ENCODE measurements around the gene FAAP20.

Gene FAAP20

DNA sequence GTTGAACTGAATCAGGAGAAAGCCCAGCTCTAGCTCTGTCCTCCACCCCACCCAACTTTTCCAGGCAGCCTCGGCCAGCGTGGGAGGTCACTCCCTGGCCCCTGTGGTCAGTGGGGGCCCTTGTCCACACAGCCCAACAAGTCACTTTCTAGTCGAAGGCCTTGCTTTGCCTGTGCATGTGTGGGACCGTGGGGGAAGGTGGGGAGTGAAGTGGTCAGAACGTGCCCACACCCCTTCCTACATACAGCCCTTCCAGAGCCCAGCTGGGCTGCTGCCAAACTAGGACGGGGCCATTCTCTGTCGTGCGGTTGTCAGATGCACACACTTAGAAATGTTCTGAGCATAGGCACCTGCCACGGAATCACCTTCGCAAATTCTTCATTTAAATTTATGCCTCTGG, 18.0 kb downstream of the FAAP20 start:
- DNase-seq: no peak

DNA sequence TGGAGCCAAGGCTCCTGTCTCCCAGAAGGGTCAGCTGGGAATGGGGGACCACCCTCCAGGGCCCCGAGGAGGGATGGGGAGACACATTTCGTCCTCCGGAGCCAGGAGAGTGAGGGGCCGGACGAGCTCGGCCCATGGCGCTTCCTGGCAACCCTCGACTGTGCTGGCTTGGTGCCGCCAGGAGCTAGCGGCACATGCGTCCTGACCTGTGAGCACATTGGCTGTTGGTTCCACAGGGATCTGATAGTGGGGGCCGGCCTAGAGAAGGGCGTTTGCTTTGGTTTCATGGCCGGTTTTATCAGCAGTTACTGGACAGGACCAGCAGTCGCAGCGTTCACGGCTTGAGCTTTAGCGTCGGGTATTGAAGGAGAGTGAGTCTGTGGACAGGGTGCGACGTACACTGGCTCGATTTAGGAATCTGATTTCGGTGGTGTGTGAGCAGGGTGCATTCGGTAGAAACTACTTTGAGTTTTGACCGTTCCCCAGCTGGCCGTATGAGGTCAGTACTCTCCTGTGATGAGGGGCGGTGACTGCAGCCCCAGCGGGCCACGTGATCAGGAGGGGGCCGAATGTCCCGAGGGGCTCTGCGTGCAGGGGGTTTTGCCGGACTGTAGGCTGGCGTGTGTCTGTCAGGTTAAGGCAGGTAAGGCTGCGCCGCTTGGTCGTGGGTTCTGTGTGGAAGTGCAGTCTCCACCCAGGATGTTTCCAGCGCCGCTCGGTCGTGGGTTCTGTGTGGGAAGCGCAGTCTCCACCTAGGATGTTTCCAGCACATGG, 18.7 kb downstream of the FAAP20 start:
- DNase-seq: no peak

DNA sequence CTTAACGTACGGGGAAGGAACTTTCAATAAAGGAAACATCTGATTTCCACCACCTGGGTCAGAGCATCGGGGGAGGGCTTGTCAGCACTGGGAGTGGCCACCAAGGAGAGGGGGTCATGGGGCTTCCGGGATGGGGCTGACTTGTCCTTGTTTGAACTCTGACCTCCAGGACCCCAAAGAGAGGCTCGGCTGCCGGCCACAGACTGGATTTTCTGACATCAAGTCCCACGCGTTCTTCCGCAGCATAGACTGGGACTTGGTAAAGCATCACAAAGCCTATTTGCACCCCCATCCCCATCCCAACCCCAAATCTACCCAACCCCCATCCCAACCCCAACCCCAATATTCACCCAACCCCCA, 19.5 kb downstream of the FAAP20 start:
- DNase-seq: no peak

DNA sequence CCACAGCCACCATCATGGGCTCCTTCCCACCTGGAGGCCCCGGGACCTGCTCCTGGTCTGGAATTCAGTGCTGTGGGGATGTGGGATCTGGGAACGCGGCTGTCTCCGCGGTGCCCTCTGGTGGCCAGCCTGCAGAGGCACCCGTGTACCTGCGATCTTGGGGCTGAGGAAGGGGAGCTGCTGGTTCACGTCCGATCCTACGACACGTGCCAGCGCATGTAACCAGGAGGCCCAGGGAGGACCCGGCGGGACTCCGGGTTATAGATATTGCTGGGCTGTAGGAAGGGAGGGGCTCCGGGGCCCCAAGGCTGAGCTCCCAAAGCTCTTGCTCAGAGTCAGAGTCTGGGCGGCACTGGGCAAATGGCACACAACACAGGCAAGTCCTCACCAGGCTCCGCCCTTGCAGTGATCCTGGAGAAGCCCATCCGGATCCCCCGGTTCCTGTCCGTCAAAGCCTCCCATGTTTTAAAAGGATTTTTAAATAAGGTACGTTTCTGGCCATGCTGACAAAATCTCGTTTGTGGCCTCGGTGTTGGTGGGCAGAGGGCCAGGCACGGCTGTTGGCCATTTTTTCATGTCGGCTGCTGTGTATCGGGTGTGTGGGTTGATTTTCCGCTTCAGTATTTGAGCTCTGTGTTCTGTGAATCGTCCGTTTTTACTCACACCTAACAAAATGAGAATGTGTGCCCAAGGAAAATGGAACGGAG, 20.1 kb downstream of the FAAP20 start:
- no peak for DNase-seq

DNA sequence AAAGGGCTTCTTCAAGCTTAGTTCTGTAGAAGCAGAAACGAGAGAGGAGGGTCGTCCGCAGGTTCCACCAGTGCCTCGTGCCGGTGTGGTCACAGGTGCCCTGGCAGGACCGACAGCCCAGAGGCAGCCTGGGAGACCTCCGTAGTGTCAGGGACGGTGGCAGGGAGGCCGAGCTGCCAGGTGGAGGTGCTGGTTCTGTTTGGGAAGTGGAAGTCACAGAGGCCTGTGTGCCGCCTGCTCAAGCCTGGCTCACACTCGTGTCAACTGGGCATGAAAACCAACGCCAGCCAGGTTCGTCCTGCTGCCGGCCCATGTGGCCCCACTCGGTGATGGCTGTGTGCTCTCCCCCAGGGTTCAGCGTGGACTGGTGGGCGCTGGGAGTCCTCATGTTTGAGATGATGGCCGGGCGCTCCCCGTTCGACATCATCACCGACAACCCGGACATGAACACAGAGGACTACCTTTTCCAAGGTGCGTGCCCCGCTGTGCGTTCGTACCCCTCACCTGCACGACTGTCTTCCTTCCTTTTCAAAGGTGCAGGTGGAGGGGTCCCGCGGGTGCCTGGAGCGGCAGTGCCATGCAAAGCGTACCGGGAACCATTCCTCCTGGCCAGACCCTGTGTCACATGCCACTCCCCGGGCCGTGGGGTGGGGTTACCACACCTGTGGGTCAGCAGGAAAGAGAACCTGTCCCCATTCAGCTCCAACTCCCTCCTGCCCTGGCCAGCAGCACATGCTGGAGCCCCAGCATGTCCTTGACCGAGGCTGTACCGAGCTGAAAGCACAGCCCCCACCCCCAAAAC, 20.8 kb downstream of the FAAP20 start:
- DNase-seq: no peak

DNA sequence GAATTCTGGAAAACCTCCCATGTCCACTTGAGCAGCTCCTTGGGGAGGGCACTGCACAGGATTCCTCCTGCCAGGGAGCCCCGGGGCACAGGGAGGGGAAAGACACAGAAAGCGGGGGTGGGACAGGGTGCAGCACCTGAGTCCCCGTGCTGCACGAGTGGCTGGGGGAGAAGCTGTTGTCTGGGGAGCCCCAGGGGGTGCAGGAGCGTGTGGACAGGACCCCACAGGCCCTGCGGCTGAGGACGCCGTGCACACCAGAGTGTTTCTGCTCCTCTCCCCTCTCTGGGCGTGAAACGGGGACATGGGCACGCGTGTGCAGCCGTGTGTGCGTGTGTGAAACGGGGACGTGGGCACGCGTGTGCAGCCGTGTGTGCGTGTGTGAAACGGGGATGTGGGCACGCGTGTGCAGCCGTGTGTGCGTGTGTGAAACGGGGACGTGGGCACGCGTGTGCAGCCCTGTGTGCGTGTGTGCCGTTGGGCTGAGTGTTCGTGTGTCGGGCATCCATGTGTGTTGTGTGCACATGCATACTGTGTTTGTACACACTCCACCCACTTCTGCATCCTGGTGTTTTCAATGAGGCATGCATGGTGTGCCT, 21.9 kb downstream of the FAAP20 start:
- DNase-seq: no peak

DNA sequence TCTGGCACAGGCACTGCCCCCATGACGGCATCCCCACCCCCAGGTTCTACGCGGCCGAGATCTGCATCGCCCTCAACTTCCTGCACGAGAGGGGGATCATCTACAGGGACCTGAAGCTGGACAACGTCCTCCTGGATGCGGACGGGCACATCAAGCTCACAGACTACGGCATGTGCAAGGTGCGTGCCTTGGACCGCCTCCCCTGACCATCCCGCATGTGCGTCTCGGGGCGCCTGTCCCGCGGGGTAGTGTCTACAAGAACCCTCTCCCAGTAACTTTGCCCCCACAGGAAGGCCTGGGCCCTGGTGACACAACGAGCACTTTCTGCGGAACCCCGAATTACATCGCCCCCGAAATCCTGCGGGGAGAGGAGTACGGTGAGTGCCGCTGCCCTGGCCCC, 22.6 kb downstream of the FAAP20 start:
- no peak for DNase-seq

DNA sequence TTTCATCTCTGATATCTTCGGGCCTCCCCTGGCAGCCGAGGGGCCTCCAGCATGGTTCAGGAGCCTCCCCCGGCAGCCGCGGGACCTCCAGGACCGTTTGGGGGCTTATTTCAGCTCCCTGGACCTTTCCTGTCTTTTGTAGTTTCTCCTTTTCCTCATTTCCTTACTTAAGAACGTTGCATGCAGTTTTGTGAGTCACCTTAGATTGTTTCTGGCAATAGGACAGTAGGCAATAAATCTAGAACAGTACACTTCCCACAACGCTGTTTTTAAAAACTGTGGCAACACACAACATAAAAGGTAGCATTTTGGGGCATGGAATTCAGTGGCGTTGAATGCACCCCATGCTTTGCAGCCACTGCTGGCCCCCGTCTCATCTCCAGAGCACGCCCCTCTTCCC, 24.4 kb downstream of the FAAP20 start:
- DNase-seq: no peak

DNA sequence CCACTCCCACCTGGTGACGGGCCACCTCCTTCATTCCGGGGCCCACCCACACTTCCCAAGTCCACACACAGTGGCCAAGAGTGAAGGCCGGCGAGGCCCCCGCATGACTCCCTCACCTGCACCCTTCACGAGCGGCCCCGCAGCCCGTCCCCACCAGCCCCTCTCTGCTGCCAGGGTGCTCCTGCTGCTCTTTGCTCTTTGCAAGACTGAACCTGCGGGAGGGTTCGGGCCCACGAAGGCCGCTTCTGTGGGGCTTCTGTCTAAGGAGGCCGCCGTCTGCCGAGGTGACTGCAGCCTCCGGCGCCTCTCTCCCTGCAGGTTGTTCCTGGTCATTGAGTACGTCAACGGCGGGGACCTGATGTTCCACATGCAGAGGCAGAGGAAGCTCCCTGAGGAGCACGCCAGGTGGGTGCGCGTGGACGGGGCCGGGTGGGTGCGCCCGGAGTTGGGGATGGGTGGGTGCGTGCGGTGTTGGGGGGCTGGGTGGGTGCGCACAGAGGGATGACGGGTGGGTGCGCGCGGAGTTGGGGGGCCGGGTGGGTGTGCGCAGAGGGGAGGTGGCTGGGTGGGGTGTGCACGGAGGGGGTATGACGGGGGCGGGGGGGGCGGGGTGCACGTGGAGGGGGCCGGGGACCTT, 25.3 kb downstream of the FAAP20 start:
- no peak for DNase-seq

DNA sequence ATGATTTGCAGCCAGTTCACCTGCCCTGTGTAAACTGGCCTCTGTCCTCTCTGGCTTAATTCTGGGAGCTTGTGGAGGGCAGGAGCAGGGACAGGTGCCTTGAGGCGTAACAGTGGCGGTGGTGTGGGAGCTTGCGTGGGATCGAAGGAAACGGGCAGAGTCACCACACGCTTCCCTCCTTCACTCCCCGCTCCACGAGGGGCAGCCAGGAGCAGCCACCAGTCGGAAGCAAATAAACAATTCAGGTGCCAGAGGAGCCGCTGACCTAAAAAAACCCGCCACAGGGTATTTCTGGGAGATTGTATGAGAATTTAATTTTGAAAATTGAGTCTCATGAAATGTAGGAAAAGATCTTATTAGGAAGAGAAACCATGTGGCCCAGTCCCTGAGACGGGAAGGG, 26.0 kb downstream of the FAAP20 start:
- no peak for DNase-seq

DNA sequence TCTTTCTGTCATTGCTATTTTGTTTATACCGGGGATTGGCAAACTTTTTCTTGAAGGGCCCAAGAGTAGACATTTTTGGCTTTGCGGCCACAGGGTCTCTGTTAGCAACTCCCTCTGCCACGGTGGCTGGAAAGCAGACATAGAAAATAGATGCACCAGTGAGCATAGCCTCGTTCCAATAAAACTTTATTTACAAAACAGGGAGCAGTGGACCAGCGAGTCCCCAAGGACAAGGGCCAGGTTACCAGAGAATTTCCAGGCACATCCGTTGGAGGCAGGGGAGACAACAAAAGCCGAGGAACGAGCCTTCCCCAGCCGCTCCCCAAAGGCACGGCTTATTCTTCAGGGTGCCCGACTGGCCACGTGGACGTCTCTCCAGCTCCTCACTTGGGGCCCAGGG, 26.5 kb downstream of the FAAP20 start:
- DNase-seq: no peak

DNA sequence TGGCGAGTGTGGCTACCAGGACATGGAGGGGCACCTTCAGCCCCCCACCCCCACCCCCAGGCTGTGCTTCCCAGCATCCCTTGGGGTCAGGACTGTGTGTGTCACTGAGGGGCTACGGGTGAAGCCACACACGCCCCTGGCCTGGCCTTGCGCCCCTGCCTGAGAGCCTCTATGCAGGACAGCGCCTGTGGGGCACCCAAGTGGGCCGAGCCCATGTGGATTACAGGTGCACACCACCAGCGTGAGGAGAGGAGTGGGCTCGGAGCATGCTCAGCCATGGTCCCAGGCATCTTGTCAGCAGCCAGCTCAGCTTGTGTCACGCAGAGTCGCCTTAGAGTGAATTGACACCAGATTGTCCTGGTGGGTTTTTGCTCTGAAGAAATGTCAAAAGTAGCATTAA, 27.9 kb downstream of the FAAP20 start:
- DNase-seq: no peak

DNA sequence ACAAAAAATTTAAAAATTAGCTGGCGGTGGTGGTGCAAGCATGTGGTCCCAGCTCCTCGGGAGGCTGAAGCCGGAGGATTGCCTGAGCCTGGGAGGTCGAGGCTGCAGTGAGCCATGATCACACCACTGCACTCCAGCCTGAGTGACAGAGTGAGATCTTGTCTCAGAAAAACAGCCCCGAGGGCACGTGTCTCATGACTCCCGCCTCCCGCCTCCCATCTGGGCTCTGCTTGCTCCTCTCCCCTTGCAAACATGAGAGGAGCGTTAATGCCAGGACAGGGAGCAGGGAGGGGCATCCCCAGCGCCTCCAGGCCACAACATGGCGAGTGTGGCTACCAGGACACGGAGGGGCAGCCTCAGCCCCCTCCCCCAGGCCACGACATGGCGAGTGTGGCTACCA, 28.3 kb downstream of the FAAP20 start:
- DNase-seq: no peak

DNA sequence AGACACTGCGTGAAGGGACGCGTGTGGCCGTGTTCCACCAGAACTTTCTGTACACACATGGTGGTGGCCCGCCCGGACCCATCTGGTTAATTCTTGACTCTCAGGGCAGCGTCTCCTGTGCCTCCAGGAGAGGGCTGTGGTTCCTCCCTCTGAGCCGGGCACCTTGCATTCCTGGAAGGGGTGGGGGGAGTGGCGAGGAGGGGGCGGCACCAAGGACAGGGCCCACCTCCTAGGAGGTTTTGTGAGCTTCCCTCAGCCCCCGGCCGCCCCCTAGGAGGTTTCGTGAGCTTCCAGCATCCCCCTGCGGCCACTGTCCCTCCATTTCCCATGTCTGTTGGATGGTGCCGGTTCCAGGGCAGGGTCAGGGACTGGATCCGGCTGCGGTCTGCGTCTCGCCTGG, 28.9 kb downstream of the FAAP20 start:
- DNase-seq: no peak

DNA sequence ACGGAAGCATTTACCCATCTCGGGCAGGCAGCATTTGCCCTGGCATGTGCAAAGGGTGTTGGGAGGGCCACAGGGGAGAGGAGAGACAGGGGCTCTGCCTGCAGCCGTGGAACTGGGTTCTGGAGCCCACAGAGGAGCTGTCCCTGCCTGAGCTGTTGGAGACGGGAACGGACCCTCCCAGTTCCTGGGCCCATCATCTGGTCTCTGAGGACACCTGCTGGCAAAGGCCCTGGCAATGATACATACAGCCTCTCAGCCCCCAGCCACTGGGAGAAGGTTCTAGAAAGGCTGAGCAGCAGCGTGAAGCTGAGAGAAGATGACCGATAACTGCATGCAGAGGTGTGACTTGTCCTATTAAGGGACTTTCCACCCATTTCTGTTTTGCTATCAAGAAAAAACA, 31.4 kb downstream of the FAAP20 start:
- DNase-seq: no peak

DNA sequence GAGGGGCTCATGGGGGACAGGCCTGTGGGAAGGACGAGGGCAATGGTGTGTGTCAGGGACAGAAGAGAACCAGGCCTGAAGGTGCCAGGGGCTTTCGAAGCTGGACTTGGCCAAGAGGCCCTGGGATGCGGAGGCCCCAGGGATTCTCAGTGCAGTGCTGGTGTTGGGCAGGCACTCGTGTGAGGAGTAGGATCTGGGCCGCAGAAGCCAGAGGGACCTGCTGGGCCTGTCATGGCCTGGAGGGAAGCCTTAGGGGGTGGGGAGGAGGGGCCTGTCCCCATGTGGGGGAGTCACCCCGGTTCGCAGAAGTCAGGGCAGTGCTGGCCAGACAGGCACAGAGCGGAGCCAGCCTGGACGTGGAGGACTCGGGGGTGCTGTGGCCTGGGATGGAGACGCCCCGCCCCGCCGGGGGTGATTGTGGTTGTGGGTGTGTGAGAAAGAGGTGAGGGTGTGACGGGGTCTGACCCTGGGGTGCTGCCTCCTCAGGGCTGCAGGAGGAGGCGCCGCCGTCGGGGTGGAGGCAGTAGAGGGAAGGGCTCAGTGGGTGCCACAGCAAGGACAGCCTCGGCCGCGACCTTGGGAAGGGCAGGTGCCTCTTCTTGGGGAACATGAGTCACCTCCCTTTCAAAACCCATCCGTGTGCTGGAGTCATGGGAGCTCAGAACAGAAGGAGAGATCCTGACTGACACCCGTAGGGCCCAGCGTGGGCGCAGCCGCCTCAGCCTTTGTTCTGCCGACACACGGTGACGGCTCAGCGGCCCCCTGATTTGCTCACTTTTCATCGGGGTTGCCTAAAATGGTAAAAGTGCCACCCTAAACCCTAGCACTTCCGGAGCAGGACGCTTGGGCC, 33.9 kb downstream of the FAAP20 start:
- DNase-seq: no peak

DNA sequence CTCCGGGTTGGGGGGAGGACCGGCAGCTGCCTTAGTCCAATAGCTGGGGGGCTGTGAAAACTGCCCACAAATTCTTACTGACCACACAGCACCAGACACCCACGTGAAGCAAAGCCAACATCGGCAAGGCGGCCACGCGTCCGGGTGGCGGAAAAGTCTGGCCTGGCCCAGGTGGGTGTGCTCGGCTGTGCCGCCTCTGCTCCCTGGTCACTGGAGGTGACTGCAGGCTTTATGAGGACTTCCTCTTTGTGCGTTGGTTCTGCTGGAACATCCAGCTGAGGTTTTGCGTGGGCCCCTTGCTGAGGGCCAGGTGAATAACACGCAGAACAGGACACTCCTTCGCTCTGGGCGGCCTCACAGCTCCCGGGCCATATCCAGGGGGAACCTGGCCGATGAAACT, 35.4 kb downstream of the FAAP20 start:
- DNase-seq: no peak

DNA sequence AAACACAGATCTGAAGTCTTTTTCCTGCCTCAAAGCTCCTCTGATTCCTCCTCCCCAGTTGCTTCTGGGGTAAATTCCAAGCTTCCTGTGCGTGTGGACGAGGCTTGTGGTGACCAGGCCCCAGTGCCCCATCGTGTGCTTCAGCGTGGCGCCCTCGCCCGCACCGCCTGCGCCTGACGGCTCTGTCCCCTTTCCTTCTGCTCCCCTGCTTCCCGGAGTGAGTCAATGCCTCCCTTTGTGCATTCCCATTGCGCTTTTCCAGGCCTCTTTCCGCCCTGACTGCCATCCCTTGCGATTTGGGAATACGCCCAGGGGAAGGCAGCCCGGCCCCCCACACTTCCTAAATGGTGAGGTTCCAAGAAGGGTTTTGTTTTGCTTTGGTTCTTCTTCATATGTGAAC, 36.3 kb downstream of the FAAP20 start:
- DNase-seq: no peak

DNA sequence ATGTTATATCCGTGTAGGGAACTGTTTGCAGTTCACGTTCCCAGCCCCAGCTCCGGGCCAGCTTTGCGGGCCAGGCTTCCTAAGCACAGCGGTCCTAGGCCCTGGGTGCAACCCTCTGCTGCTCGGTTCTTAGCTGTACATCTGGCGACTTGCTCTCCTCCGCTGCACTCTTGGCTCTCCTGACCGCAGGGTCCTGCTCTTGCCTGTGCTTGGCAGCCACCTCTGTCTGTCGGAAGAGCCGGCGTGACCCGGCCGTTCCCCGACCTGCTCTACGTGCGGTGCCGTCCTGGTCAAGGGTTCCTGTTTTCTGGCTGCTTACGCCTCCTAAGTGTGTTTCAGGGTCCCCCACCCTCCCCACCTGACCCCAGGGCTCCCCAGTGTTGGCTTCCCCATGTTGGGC, 36.7 kb downstream of the FAAP20 start:
- no peak for DNase-seq

DNA sequence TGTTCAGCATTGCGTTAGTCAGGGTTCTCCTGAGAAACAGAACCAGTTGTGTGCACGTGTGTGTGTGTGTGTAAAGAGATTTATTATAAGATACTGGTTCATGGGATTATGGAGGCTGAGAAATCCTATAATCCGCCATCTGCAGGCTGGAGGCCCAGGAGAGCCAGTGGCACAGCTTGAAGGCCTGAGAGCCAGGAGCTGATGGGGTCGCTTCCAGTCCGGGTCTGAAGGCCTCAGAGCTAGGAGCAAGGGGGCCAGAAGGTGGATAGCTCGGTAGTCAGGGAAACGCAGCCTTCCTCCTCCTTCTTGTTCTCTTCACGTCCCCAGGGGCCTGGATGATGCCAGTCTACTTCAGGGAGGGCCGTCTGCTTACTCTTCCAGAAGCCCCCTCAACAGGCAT, 37.7 kb downstream of the FAAP20 start:
- DNase-seq: no peak

DNA sequence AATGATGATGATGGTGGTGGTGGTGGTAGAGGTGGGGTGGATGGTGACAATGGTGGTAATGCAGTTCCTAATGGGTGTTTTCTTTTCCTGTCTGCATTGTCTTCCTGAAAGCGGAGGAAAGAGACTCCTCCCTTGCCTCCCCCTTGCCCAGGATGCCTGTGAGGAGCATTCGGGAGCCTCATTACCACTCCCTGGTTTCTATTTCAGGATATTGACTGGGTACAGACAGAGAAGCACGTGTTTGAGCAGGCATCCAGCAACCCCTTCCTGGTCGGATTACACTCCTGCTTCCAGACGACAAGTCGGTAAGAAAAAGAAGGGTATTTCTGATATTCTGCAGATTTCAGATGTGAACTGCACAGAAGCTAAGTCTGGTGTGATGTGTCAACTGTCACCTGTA, 38.8 kb downstream of the FAAP20 start:
- no peak for DNase-seq

DNA sequence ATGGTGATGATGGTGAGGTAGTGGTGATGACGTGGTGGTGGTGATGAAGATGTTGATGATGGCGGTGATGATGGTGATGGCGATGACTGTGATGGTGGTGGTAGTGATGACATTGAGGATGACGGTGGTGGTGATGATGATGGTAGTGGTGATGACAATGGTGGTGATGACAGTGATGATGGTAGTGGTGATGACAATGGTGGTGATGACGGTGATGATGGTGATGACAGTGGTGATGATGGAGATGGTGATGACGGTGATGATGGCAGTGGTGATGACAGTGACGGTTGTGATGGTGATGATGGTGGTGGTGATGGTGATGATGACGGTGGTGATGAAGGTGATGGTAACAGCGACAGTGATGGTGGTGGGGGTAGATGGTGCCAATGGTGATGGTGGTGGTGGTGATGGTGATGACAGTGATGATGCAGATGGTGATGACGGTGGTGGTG, 39.4 kb downstream of the FAAP20 start:
- no peak for DNase-seq

Data from activated CD4-positive, CD25-positive, alpha-beta regulatory T cell (primary cell).